G401 (cell line): ENCODE measurements around the gene EBI3. TPM values are rescaled to one million over a fixed set of nuclear protein-coding genes. Genes with fewer than 3 reads are reported as not detected.
"Not testable (repeated sequence)": the region's sequence is repeated elsewhere in the genome, so short reads cannot be mapped to it uniquely, and the experiment has no call there.

ENCODE experiments used
- DNase-seq: peaks from one replicate; pipeline ENCODE4 v3.0.0-alpha.2; 2015; ENCODE audit warnings: low spot score
- in situ Hi-C: cut with HindIII; loops from 2 replicates; pipeline ENCODE4 v1.10.0; 2016; ENCODE audit warnings: low sequenced_read_pairs, mixed read lengths
- total RNA-seq: library from RNA; depleted of rRNA; stranded (reverse); fragments of >200 nt; shearing (Covaris generic); gene quantifications from 2 replicates; pipeline ENCODE4 v1.2.3, GENCODE V29; 2014; rRNA removed

The EBI3 gene
- 1.8 and 5.4 TPM in 2 replicates for total RNA-seq

- in situ Hi-C loops: no loop called here
- peak; percentile 6 for DNase-seq
Measured at GRCh38 chr19:4229179-4229931, at the start of gene EBI3. TSS of gene EBI3 (plus strand) at chr19:4229523. CDS start at chr19:4229551, 28 bp downstream.

- DNase-seq: no peak
Measured at GRCh38 chr19:4181053-4181508, 48.2 kb upstream of the EBI3 start.

GRCh38 chr19:4182084-4182810 is 47.1 kb upstream of the EBI3 start, which contains the start of the genes ANKRD24 and SIRT6:
TSS of gene ANKRD24 (plus strand) at chr19:4182689. CDS start at chr19:4186426, 3,737 bp downstream.
TSS of gene SIRT6 (minus strand) at chr19:4182563. CDS start at chr19:4182539, 24 bp downstream.
- in situ Hi-C loops: no loop called here
- DNase-seq: peak; percentile 94

More at GRCh38 chr19:4181053-4181508, 48.2 kb upstream of the EBI3 start:
- in situ Hi-C loops: no loop called here

- DNase-seq: no peak
- in situ Hi-C loops: no loop called here
Measured at GRCh38 chr19:4183967-4184717, 45.2 kb upstream of the EBI3 start.

- in situ Hi-C loops: no loop called here
- no peak for DNase-seq
Measured at GRCh38 chr19:4184718-4185352, 44.5 kb upstream of the EBI3 start.

GRCh38 chr19:4185413-4186086 is 43.8 kb upstream of the EBI3 start:
- DNase-seq: no peak
- in situ Hi-C loops: no loop called here

- in situ Hi-C loops: no loop called here
- peak; percentile 75 for DNase-seq
Measured at GRCh38 chr19:4186087-4186993, 43.0 kb upstream of the EBI3 start.

- in situ Hi-C loops: no loop called here
- no peak for DNase-seq
Measured at GRCh38 chr19:4187313-4188122, 41.8 kb upstream of the EBI3 start.

- in situ Hi-C loops: no loop called here
- DNase-seq: no peak
Measured at GRCh38 chr19:4189641-4190040, 39.7 kb upstream of the EBI3 start.

GRCh38 chr19:4192537-4192936 is 36.8 kb upstream of the EBI3 start:
- in situ Hi-C loops: not testable (repeated sequence)

GRCh38 chr19:4194353-4194752 is 35.0 kb upstream of the EBI3 start:
- DNase-seq: no peak
- in situ Hi-C loops: no loop called here

More at GRCh38 chr19:4192537-4192936, 36.8 kb upstream of the EBI3 start:
- DNase-seq: not testable (repeated sequence)

- in situ Hi-C loops: no loop called here
- no peak for DNase-seq
Measured at GRCh38 chr19:4196009-4196408, 33.3 kb upstream of the EBI3 start.

- in situ Hi-C loops: no loop called here
- DNase-seq: no peak
Measured at GRCh38 chr19:4196587-4197148, 32.7 kb upstream of the EBI3 start.

- DNase-seq: no peak
- in situ Hi-C loops: no loop called here
Measured at GRCh38 chr19:4197228-4197624, 32.1 kb upstream of the EBI3 start.

GRCh38 chr19:4197625-4198466 is 31.5 kb upstream of the EBI3 start:
- no peak for DNase-seq
- in situ Hi-C loops: no loop called here
